Measurements from ENCODE around the gene HEXIM2. TPM values are rescaled to one million over a fixed set of nuclear protein-coding genes. Genes with fewer than 3 reads are reported as not detected.

Gene HEXIM2
- total RNA-seq, 1 donor, result 10.9 TPM

GRCh38 chr17:45117334-45117733, 44.3 kb upstream of the HEXIM2 start:
- H3K4me1 ChIP-seq (ENCODE audit: insufficient read depth, low read length), result no peaks in the 10 kb centered on the region
- no peak overlapping the region for H3K27ac ChIP-seq (ENCODE audit: low read depth, low read length)
- no peak overlapping the region for H3K4me3 ChIP-seq (ENCODE audit: insufficient read depth, low read length)
- no peak for TF ChIP-seq CTCF (IDR thresholded peaks at IDR 0.05; ENCODE audit: extremely low read depth, low read depth, low read length)
- H3K36me3 ChIP-seq (ENCODE audit: insufficient read depth, low read length), result no peaks in the 10 kb centered on the region
- no peaks in the 10 kb centered on the region for H3K79me2 ChIP-seq (ENCODE audit: insufficient read depth, low read length)
- H2AFZ ChIP-seq (ENCODE audit: low read length), result no peak overlapping the region
- H3K4me2 ChIP-seq (ENCODE audit: insufficient read depth, low read length), result no peak overlapping the region
- peak; percentile 66 for DNase-seq (ENCODE audit: insufficient read length, low spot score, missing footprints)
- no peaks in the 10 kb centered on the region for H3K9me3 ChIP-seq (ENCODE audit: low read depth, low read length)
- H4K20me1 ChIP-seq (ENCODE audit: insufficient read depth, low read length), result no peaks in the 10 kb centered on the region
- H3K27me3 ChIP-seq (ENCODE audit: insufficient read depth, low read length), result no peaks in the 10 kb centered on the region

GRCh38 chr17:45117848-45118646, 43.6 kb upstream of the HEXIM2 start:
- H3K4me2 ChIP-seq (ENCODE audit: insufficient read depth, low read length), result no peak overlapping the region
- no peak overlapping the region for H3K27ac ChIP-seq (ENCODE audit: low read depth, low read length)
- H3K9me3 ChIP-seq (ENCODE audit: low read depth, low read length), result no peaks in the 10 kb centered on the region
- H3K79me2 ChIP-seq (ENCODE audit: insufficient read depth, low read length), result no peaks in the 10 kb centered on the region
- TF ChIP-seq CTCF (IDR thresholded peaks at IDR 0.05; ENCODE audit: extremely low read depth, low read depth, low read length), result no peak
- no peak overlapping the region for H3K4me3 ChIP-seq (ENCODE audit: insufficient read depth, low read length)
- no peaks in the 10 kb centered on the region for H3K4me1 ChIP-seq (ENCODE audit: insufficient read depth, low read length)
- H3K27me3 ChIP-seq (ENCODE audit: insufficient read depth, low read length), result no peaks in the 10 kb centered on the region
- H2AFZ ChIP-seq (ENCODE audit: low read length), result no peak overlapping the region
- no peaks in the 10 kb centered on the region for H4K20me1 ChIP-seq (ENCODE audit: insufficient read depth, low read length)
- H3K36me3 ChIP-seq (ENCODE audit: insufficient read depth, low read length), result no peaks in the 10 kb centered on the region
- DNase-seq (ENCODE audit: insufficient read length, low spot score, missing footprints), result peak; percentile 84

- DNase-seq (ENCODE audit: insufficient read length, low spot score, missing footprints), result peak; percentile 71
- Histone ChIP-seq H3K4me1 (ENCODE audit: insufficient read depth, low read length) (peaks cover 2% of the 10 kb centered on the region), H4K20me1 (ENCODE audit: insufficient read depth, low read length) (no peaks in the 10 kb centered on the region), H2AFZ (ENCODE audit: low read length) (no peak overlapping the region), H3K27me3 (ENCODE audit: insufficient read depth, low read length) (no peaks in the 10 kb centered on the region), H3K4me3 (ENCODE audit: insufficient read depth, low read length) (no peak overlapping the region), H3K4me2 (ENCODE audit: insufficient read depth, low read length) (no peak overlapping the region), H3K79me2 (ENCODE audit: insufficient read depth, low read length) (peaks cover 4% of the 10 kb centered on the region), H3K36me3 (ENCODE audit: insufficient read depth, low read length) (no peaks in the 10 kb centered on the region), H3K9me3 (ENCODE audit: low read depth, low read length) (no peaks in the 10 kb centered on the region), H3K27ac (ENCODE audit: low read depth, low read length) (no peak overlapping the region)
- no peak for TF ChIP-seq CTCF (IDR thresholded peaks at IDR 0.05; ENCODE audit: extremely low read depth, low read depth, low read length)
Observed at GRCh38 chr17:45118691-45119090, 43.0 kb upstream of the HEXIM2 start.

- no peaks in the 10 kb centered on the region for H3K36me3 ChIP-seq (ENCODE audit: insufficient read depth, low read length)
- H3K4me2 ChIP-seq (ENCODE audit: insufficient read depth, low read length), result no peak overlapping the region
- no peaks in the 10 kb centered on the region for H3K9me3 ChIP-seq (ENCODE audit: low read depth, low read length)
- no peaks in the 10 kb centered on the region for H3K27me3 ChIP-seq (ENCODE audit: insufficient read depth, low read length)
- H4K20me1 ChIP-seq (ENCODE audit: insufficient read depth, low read length), result no peaks in the 10 kb centered on the region
- peak; percentile 87 for DNase-seq (ENCODE audit: insufficient read length, low spot score, missing footprints)
- peaks cover 10% of the 10 kb centered on the region for H3K79me2 ChIP-seq (ENCODE audit: insufficient read depth, low read length)
- no peak overlapping the region for H3K27ac ChIP-seq (ENCODE audit: low read depth, low read length)
- H3K4me1 ChIP-seq (ENCODE audit: insufficient read depth, low read length), result peaks cover 13% of the 10 kb centered on the region
- no peak overlapping the region for H3K4me3 ChIP-seq (ENCODE audit: insufficient read depth, low read length)
- TF ChIP-seq CTCF (IDR thresholded peaks at IDR 0.05; ENCODE audit: extremely low read depth, low read depth, low read length), result no peak
- no peak overlapping the region for H2AFZ ChIP-seq (ENCODE audit: low read length)
Observed at GRCh38 chr17:45119964-45120363, 41.7 kb upstream of the HEXIM2 start.
